Osteocyte (in vitro differentiated cells): Measurements from ENCODE around the gene SPG7. TPM values are rescaled to one million over a fixed set of nuclear protein-coding genes. Genes with fewer than 3 reads are reported as not detected.
A peak's percentile ranks its signal among the peaks of the same experiment; 100 is the strongest.

Source experiments
- DNase-seq: peaks from one replicate; pipeline ENCODE4 v3.0.0; 2021; ENCODE audit warnings: mixed read lengths; ENCODE audit not compliant: unreplicated experiment; ENCODE audit errors: extremely low spot score
- H3K27ac Mint-ChIP-seq: one replicate; pipeline ENCODE4 v1.8.0; 2021; ENCODE audit warnings: mild to moderate bottlenecking, mixed read lengths; ENCODE audit not compliant: unreplicated experiment
- H3K27me3 Mint-ChIP-seq: one replicate; pipeline ENCODE4 v1.8.0; 2021; ENCODE audit warnings: mixed read lengths; ENCODE audit not compliant: unreplicated experiment
- H3K36me3 Mint-ChIP-seq: one replicate; pipeline ENCODE4 v1.8.0; 2021; ENCODE audit warnings: mixed read lengths; ENCODE audit not compliant: unreplicated experiment
- H3K4me1 Mint-ChIP-seq: one replicate; pipeline ENCODE4 v1.8.0; 2021; ENCODE audit warnings: mixed read lengths; ENCODE audit not compliant: unreplicated experiment
- H3K4me3 Mint-ChIP-seq: one replicate; pipeline ENCODE4 v1.8.0; 2021; ENCODE audit warnings: mild to moderate bottlenecking, moderate library complexity, mixed read lengths; ENCODE audit not compliant: unreplicated experiment
- H3K9me3 Mint-ChIP-seq: one replicate; pipeline ENCODE4 v1.8.0; 2021; ENCODE audit warnings: mixed read lengths; ENCODE audit not compliant: unreplicated experiment
- CTCF ChIP-seq: fragments of 200-600 bp; sonication (generic); IDR thresholded peaks from 2 replicates; pipeline ENCODE4 v1.5.0; 2021; ENCODE audit warnings: antibody characterized with exemption, mild to moderate bottlenecking, moderate library complexity
- total RNA-seq: library from RNA; stranded (reverse); gene quantifications from 2 replicates; pipeline ENCODE4 v1.2.1, GENCODE V29; 2021

SPG7 gene
- total RNA-seq, 1 donor from 2014 or later, result 125 TPM

- Mint-ChIP-seq H3K27me3 (no peaks in the 10 kb centered on the region), H3K36me3 (no peaks in the 10 kb centered on the region), H3K4me1 (peaks cover 2% of the 10 kb centered on the region), H3K27ac (no peak overlapping the region), H3K4me3 (no peak overlapping the region), H3K9me3 (no peaks in the 10 kb centered on the region)
- no peak for DNase-seq
- TF ChIP-seq CTCF, result no peak
These were observed 73.8 kb downstream of the SPG7 start for GRCh38 chr16:89581861-89582563.

GRCh38 chr16:89582614-89583196 lies 74.5 kb downstream of the SPG7 start:
- Mint-ChIP-seq H3K4me3 (no peak overlapping the region), H3K36me3 (no peaks in the 10 kb centered on the region), H3K4me1 (peaks cover 2% of the 10 kb centered on the region), H3K27ac (no peak overlapping the region), H3K9me3 (no peaks in the 10 kb centered on the region), H3K27me3 (no peaks in the 10 kb centered on the region)
- no peak for TF ChIP-seq CTCF
- DNase-seq, result no peak

GRCh38 chr16:89583197-89583894 lies 75.1 kb downstream of the SPG7 start:
- DNase-seq, result peak; percentile 81
- Mint-ChIP-seq H3K4me1 (peaks cover 2% of the 10 kb centered on the region), H3K27me3 (no peaks in the 10 kb centered on the region), H3K27ac (no peak overlapping the region), H3K9me3 (no peaks in the 10 kb centered on the region), H3K4me3 (no peak overlapping the region), H3K36me3 (no peaks in the 10 kb centered on the region)
- no peak for TF ChIP-seq CTCF

- Mint-ChIP-seq H3K4me3 (no peak overlapping the region), H3K27ac (no peak overlapping the region), H3K9me3 (no peaks in the 10 kb centered on the region), H3K27me3 (no peaks in the 10 kb centered on the region), H3K4me1 (peaks cover 2% of the 10 kb centered on the region), H3K36me3 (no peaks in the 10 kb centered on the region)
- DNase-seq, result peak; percentile 78
- no peak for TF ChIP-seq CTCF
These were observed 75.9 kb downstream of the SPG7 start for GRCh38 chr16:89583895-89584644.
